ENCODE data around the gene CSF3R.

DNA sequence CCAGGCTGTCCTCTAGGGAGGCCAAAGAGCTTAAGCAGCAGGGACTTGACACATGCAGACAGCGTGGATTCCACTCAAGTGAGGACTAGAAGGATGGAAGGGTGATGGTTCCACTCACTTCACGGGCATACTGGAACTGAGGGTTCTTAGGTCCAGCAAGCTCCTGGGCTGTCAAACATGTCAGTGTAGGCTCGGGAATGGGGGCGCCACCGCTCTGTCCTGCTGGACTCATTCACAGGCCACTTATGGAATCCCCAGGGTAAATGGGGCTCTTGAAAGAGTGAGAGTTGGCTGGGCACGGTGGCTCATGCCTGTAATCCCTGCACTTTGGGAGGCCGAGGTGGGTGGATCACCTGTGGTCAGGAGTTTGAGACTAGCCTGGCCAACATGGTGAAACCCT, 27.7 kb upstream of the CSF3R start:
- TF ChIP-seq, protein P1, sequence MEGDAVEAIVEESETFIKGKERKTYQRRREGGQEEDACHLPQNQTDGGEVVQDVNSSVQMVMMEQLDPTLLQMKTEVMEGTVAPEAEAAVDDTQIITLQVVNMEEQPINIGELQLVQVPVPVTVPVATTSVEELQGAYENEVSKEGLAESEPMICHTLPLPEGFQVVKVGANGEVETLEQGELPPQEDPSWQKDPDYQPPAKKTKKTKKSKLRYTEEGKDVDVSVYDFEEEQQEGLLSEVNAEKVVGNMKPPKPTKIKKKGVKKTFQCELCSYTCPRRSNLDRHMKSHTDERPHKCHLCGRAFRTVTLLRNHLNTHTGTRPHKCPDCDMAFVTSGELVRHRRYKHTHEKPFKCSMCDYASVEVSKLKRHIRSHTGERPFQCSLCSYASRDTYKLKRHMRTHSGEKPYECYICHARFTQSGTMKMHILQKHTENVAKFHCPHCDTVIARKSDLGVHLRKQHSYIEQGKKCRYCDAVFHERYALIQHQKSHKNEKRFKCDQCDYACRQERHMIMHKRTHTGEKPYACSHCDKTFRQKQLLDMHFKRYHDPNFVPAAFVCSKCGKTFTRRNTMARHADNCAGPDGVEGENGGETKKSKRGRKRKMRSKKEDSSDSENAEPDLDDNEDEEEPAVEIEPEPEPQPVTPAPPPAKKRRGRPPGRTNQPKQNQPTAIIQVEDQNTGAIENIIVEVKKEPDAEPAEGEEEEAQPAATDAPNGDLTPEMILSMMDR (conservative IDR thresholded peaks at IDR 0.05; ENCODE audit: low read depth, low read length), result no peak
- no peak for TF ChIP-seq EZH2 (IDR thresholded peaks at IDR 0.05; ENCODE audit: borderline replicate concordance, low read depth, low read length, poor library complexity, severe bottlenecking)

Data from A673 (cell line).